HCT116 (cell line): Measurements from ENCODE around the gene CXCL5. TPM values are rescaled to one million over a fixed set of nuclear protein-coding genes. Genes with fewer than 3 reads are reported as not detected.

Source experiments
- ATAC-seq: fragments of 200-7000 bp; cut with Tn5 transposase; 2 replicates; pipeline ENCODE4 v1.9.1; 2020; ENCODE audit warnings: mild to moderate bottlenecking, moderate library complexity
- BruUV-seq: library from RNA; stranded (reverse); fragments of 400-500 nt; replicated peaks from 2 replicates; lab custom pipeline; 2021; lab: Mats Ljungman, UMichigan
- CTCF ChIA-PET: fragments of 300-600 bp; sonication (Branson Sonifier 250); formaldehyde crosslinking; loops from one replicate; lab custom pipeline; 2021; ENCODE audit warnings: antibody characterized with exemption; lab: Charles Lee
- POLR2A ChIA-PET: fragments of 300-600, 350-600 bp; sonication (Branson Sonifier 250); formaldehyde crosslinking; loops from one replicate; lab custom pipeline; 2021; ENCODE audit warnings: antibody characterized with exemption; lab: Charles Lee
- RAD21 ChIA-PET, 2 experiments: fragments of 300-600 bp; sonication (Branson Sonifier 250); formaldehyde crosslinking; loops; one replicate each; lab custom pipeline; 2023; ENCODE audit warnings: low total read pairs in 2 of 2; ENCODE audit not compliant: uncharacterized antibody in 2 of 2, unreplicated experiment in 2 of 2, low non-redundant PET in 1 of 2; lab: Charles Lee
- DNase-seq: peaks from one replicate; pipeline ENCODE4 v3.0.0-alpha.2; 2010; ENCODE audit warnings: low read depth, low spot score
- H2AFZ ChIP-seq: fragments of 200-600 bp; shearing (Covaris generic), sonication (generic); 2 replicates; pipeline ENCODE4 v1.6.1; 2017; ENCODE audit warnings: low read depth, mixed run types, mixed read lengths, antibody characterized with exemption, low read length; ENCODE audit not compliant: poor library complexity, severe bottlenecking
- H3K27ac ChIP-seq: 2 replicates; pipeline ENCODE4 v1.5.1; 2012; ENCODE audit warnings: low read depth, low read length
- H3K27me3 ChIP-seq: fragments of 200-600 bp; sonication (generic); 2 replicates; pipeline ENCODE4 v1.6.1; 2016; ENCODE audit warnings: mixed run types, low read length, mixed read lengths; ENCODE audit not compliant: insufficient read depth
- H3K36me3 ChIP-seq, 2 experiments: fragments of 200-500 bp in 1 of 2; fragments of 200-600 bp in 1 of 2; sonication (Bioruptor generic) in 1 of 2; sonication (generic) in 1 of 2; 2 replicates each; pipeline versions ENCODE4 v1.5.1 to v1.6.1; 2014 to 2016; ENCODE audit warnings: low read length in 2 of 2, inconsistent platforms in 1 of 2, mixed read lengths in 1 of 2, mixed run types in 1 of 2; ENCODE audit not compliant: insufficient read depth in 2 of 2, control insufficient read depth in 1 of 2
- H3K4me1 ChIP-seq, 2 experiments: fragments of 200-600 bp in 1 of 2; sonication (generic) in 1 of 2; 2 replicates each; pipeline versions ENCODE4 v1.5.1 to v1.6.1; 2012 to 2017; ENCODE audit warnings: low read length in 2 of 2, inconsistent platforms in 1 of 2, mild to moderate bottlenecking in 1 of 2, mixed read lengths in 1 of 2, mixed run types in 1 of 2, moderate library complexity in 1 of 2; ENCODE audit not compliant: insufficient read depth in 2 of 2, control insufficient read depth in 1 of 2
- H3K4me2 ChIP-seq: fragments of 200-600 bp; sonication (generic); 2 replicates; pipeline ENCODE4 v1.6.1; 2017; ENCODE audit warnings: mixed run types, low read length, mixed read lengths
- H3K4me3 ChIP-seq, 2 experiments: fragments of 200-600 bp in 1 of 2; sonication (generic) in 1 of 2; replicated peaks in 1 of 2; 2 replicates each; pipeline ENCODE4 v1.5.1; 2011 to 2016; ENCODE audit warnings: low read length in 2 of 2, control low read depth in 1 of 2, low read depth in 1 of 2, mild to moderate bottlenecking in 1 of 2, mixed read lengths in 1 of 2, mixed run types in 1 of 2
- H3K79me2 ChIP-seq: fragments of 200-600 bp; sonication (generic); 2 replicates; pipeline ENCODE4 v1.6.1; 2017; ENCODE audit warnings: mild to moderate bottlenecking, mixed run types, low read length, moderate library complexity, mixed read lengths; ENCODE audit not compliant: insufficient read depth
- H3K9ac ChIP-seq: fragments of 200-600 bp; sonication (generic); 2 replicates; pipeline ENCODE4 v1.6.1; 2016; ENCODE audit warnings: low read length, mixed read lengths
- H3K9me2 ChIP-seq: fragments of 200-600 bp; sonication (generic), shearing (Covaris generic); 2 replicates; pipeline ENCODE4 v1.6.1; 2017; ENCODE audit warnings: mixed run types, mild to moderate bottlenecking, moderate library complexity; ENCODE audit not compliant: insufficient read depth
- H3K9me3 ChIP-seq, 2 experiments: fragments of 200-500 bp in 1 of 2; fragments of 200-600 bp in 1 of 2; sonication (Bioruptor generic) in 1 of 2; sonication (generic) in 1 of 2; 2 replicates each; pipeline ENCODE4 v1.6.1; 2014 to 2017; ENCODE audit warnings: low read length in 2 of 2, mixed read lengths in 2 of 2, inconsistent platforms in 1 of 2, low read depth in 1 of 2, mild to moderate bottlenecking in 1 of 2, mixed run types in 1 of 2, moderate library complexity in 1 of 2; ENCODE audit not compliant: control insufficient read depth in 1 of 2, insufficient read depth in 1 of 2
- H4K20me1 ChIP-seq: fragments of 200-600 bp; sonication (generic), shearing (Covaris generic); 2 replicates; pipeline ENCODE4 v1.6.1; 2017; ENCODE audit warnings: mixed run types, mild to moderate bottlenecking, moderate library complexity; ENCODE audit not compliant: insufficient read depth
- ATF3 ChIP-seq: IDR thresholded peaks from 2 replicates; pipeline ENCODE4 v1.6.1; 2012
- EGR1 ChIP-seq: IDR thresholded peaks from 2 replicates; pipeline ENCODE4 v1.6.1; 2012; ENCODE audit warnings: low read depth
- ELF1 ChIP-seq: IDR thresholded peaks from 2 replicates; pipeline ENCODE4 v1.6.1; 2012; ENCODE audit warnings: low read depth, borderline replicate concordance
- EZH2phosphoT487 ChIP-seq: fragments of 200-600 bp; IDR thresholded peaks from 2 replicates; pipeline ENCODE4 v1.6.1; 2018; ENCODE audit warnings: antibody characterized with exemption, borderline replicate concordance
- FOSL1 ChIP-seq: IDR thresholded peaks from 2 replicates; pipeline ENCODE4 v1.6.1; 2012; ENCODE audit warnings: low read depth
- JUND ChIP-seq: IDR thresholded peaks from 2 replicates; pipeline ENCODE4 v1.6.1; 2012
- POLR2A ChIP-seq: IDR thresholded peaks from 2 replicates; pipeline ENCODE4 v1.7.0; 2011; ENCODE audit warnings: borderline replicate concordance; ENCODE audit not compliant: insufficient read depth, insufficient read length; ENCODE audit errors: extremely low read depth
- REST ChIP-seq: IDR thresholded peaks from 2 replicates; pipeline ENCODE4 v1.6.1; 2012; ENCODE audit warnings: low read depth
- YY1 ChIP-seq: IDR thresholded peaks from 2 replicates; pipeline ENCODE4 v1.6.1; 2011; ENCODE audit warnings: low read length, low read depth, moderate library complexity, mild to moderate bottlenecking; ENCODE audit not compliant: insufficient replicate concordance; ENCODE audit errors: extremely low read depth
- ZFX ChIP-seq: fragments of 450-650 bp; IDR thresholded peaks from 2 replicates; pipeline ENCODE4 v1.6.1; 2017
- intact Hi-C: fragments of 100-400 bp; cut with micrococcal nuclease; formaldehyde crosslinking; loops from 2 replicates; pipeline ENCODE4 v1.10.0; 2022
- total RNA-seq: library from RNA; stranded (reverse); gene quantifications from one replicate; pipeline ENCODE4 v1.2.1, GENCODE V29; 2021; ENCODE audit not compliant: unreplicated experiment

CXCL5 gene
- total RNA-seq, 1 experiment from 2014 or later: not detected

- no peak for ATAC-seq
- ChIA-PET RAD21 (no interaction called here), CTCF (no interaction called here), POLR2A (no interaction called here)
- Histone ChIP-seq H4K20me1 (no peaks in the 10 kb centered on the region), H3K9me3 (no peaks in the 10 kb centered on the region), H3K36me3 (no peaks in the 10 kb centered on the region), H3K4me2 (no peak overlapping the region), H3K4me1 (peaks cover 0 to 7% of the 10 kb centered on the region in 2 experiments; a peak in 1 of 4 replicates), H3K9ac (no peak overlapping the region), H3K9me2 (no peaks in the 10 kb centered on the region), H3K27ac (no peak overlapping the region), H2AFZ (no peak overlapping the region), H3K79me2 (no peaks in the 10 kb centered on the region), H3K4me3 (no peak overlapping the region), H3K27me3 (no peaks in the 10 kb centered on the region)
- BruUV-seq: no TSS peak
- intact Hi-C loops: no loop called here
- DNase-seq: no peak
- no peak for TF ChIP-seq EZH2phosphoT487
- TF ChIP-seq FOSL1: no peak
- TF ChIP-seq ZFX: no peak
- no peak for TF ChIP-seq ELF1
Observed at GRCh38 chr4:74047152-74047551, 48.7 kb upstream of the CXCL5 start.

GRCh38 chr4:74045772-74046171, 47.3 kb upstream of the CXCL5 start:
- H3K4me1 ChIP-seq: peaks cover 0 to 7% of the 10 kb centered on the region in 2 experiments; a peak in 1 of 4 replicates
- CTCF ChIA-PET: interaction anchor here (0.9 kb wide), 1 partner anchor 11 kb away, joined by 3 read pairs; no protein-coding TSS in a partner anchor
- no peaks in the 10 kb centered on the region for H4K20me1 ChIP-seq
- no peak overlapping the region for H3K4me2 ChIP-seq
- H3K36me3 ChIP-seq: no peaks in the 10 kb centered on the region
- no peak for DNase-seq
- H2AFZ ChIP-seq: no peak overlapping the region
- no peaks in the 10 kb centered on the region for H3K9me3 ChIP-seq
- intact Hi-C loops: no loop called here
- H3K27me3 ChIP-seq: no peaks in the 10 kb centered on the region
- no TSS peak for BruUV-seq
- H3K27ac ChIP-seq: no peak overlapping the region
- no peaks in the 10 kb centered on the region for H3K9me2 ChIP-seq
- H3K4me3 ChIP-seq: no peak overlapping the region
- no peak overlapping the region for H3K9ac ChIP-seq
- RAD21 ChIA-PET: no interaction called here
- POLR2A ChIA-PET: interaction anchor here (2.2 kb wide), 1 partner anchor 10 kb away, joined by 7 read pairs; no protein-coding TSS in a partner anchor
- no peak for ATAC-seq
- TF ChIP-seq EGR1: no peak
- no peak for TF ChIP-seq YY1
- TF ChIP-seq JUND: no peak
- TF ChIP-seq ATF3: no peak
- no peak for TF ChIP-seq POLR2A
- no peak for TF ChIP-seq REST
- no peaks in the 10 kb centered on the region for H3K79me2 ChIP-seq
